HG03565 (cell line): ENCODE results near the gene KPTN.

ENCODE experiments used
- ATAC-seq: cut with Tn5 transposase; IDR thresholded peaks from one replicate; pipeline ENCODE4 v1.9.1; 2021; ENCODE audit warnings: mild to moderate bottlenecking, moderate library complexity; ENCODE audit not compliant: unreplicated experiment

The KPTN gene

GRCh38 chr19:47471381-47471732, 12.7 kb downstream of the KPTN start:
- ATAC-seq = no peak

- no peak for ATAC-seq
Measured at GRCh38 chr19:47470447-47471195, 13.4 kb downstream of the KPTN start.

DNA sequence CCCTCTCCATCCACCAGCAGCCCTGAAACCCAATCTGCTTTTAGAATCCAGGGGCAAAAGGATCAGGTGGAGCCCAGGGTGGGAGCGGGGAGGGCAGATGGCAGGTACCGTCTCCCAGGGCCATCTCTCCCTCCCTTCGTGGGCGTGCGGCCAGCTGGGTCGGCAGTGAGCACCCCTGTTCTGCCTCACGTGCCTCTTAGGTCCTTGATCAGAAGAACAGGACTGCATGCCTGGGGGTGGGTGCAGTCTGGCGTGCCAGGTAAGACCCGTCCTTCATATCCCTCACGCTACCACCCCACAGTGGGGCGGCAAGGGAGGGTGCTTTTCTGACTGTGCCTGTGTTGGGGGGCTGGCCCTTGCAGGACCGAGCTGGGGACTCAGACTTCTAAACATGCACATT, 14.3 kb downstream of the KPTN start:
- ATAC-seq = no peak

DNA sequence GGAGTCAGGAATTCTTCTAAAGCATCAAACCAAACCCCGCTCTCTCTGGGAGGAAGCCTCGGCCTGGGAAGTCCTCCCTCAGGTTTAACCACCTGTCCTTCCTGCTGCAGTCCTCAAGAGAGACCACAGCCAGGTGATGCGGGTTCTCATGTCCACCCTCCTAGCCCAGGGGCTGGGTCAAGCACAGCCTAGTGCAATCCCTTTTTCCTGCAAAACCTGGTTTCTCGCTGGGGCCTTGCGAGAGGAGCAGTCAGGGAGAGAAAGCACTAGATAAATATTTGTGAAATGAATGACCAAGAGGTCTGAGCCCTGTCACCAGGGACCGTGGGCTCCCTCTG, 14.7 kb downstream of the KPTN start:
- ATAC-seq = no peak

DNA sequence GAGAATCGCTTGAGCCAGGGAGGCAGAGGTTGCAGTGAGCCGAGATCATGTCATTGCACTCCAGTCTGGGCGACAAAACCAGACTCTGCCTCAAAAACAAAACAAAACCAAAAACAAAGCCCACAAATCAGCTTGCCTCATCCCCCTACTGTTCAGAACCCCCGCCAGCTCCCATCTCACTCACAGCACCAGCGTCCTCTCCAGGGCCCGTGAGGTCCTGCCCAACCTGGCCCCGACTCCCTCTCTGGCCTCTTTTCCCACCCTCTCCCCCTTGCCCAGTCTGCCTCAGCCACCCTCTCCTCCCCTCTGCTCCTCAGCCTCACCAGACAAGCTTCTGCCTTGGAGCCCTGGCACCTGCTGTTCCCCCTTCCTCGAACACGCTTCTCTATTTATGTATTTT, 16.1 kb downstream of the KPTN start:
- no peak for ATAC-seq

DNA sequence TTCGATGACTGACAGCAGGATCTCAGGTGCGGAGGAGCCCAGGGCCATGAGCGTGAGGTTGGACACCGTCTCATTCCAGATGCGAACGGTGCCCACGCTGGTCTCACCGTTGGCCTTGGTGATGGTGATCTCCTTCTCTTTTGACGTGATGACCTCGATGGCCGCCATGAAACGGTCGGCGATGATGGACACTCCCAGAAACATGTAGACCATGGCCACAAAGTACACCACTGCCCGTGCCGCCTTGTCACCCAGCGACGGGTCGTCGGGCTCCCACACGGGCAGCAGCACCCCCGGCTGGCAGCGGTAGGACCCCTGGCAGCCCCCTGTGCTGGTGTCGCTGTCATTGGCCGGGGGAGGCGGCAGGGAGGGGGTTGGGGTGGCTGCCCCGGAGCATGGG, 18.1 kb downstream of the KPTN start:
- ATAC-seq = no peak

GRCh38 chr19:47464675-47465419, 19.2 kb downstream of the KPTN start:
- no peak for ATAC-seq

DNA sequence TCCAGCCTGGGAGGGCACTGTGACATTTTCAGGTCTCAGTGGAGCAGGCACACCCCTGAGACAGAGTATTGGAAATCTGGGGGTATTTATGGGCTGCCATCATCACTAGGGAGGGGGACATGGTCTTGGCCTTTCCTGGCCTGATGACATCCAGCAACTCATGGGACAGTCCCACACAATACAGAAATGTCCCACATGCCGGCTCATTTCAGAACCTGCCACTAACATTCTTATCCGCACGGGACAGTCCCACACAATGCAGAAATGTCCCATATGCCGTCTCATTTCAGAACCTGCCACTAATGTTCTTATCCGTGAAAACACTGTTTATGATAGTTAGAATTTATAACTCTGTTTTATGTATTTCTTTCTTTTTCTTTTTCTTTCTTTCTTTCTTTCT, 22.1 kb downstream of the KPTN start:
- ATAC-seq = no peak

- no peak for ATAC-seq
Measured at GRCh38 chr19:47459477-47459876, 24.5 kb downstream of the KPTN start.

DNA sequence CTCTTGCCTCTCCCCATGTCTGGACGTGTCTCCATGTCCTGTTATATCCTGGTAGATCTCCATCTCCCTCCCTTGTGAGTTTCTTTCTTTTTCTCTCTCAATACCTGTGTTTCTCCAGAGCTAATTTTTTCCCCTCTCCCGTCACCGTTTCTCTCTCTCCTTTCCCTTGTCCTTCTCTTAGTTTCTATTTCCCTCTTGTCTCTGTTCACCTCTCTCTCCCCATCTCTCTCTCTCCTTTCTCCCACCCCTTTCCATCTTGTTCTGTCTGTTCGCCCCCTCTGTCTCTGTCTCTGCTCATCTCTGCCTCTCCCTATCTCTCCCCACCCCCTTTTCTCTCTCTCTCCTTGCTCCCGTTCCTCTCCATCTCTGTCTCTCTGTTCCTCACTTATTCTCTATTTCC, 25.3 kb downstream of the KPTN start:
- ATAC-seq = no peak

DNA sequence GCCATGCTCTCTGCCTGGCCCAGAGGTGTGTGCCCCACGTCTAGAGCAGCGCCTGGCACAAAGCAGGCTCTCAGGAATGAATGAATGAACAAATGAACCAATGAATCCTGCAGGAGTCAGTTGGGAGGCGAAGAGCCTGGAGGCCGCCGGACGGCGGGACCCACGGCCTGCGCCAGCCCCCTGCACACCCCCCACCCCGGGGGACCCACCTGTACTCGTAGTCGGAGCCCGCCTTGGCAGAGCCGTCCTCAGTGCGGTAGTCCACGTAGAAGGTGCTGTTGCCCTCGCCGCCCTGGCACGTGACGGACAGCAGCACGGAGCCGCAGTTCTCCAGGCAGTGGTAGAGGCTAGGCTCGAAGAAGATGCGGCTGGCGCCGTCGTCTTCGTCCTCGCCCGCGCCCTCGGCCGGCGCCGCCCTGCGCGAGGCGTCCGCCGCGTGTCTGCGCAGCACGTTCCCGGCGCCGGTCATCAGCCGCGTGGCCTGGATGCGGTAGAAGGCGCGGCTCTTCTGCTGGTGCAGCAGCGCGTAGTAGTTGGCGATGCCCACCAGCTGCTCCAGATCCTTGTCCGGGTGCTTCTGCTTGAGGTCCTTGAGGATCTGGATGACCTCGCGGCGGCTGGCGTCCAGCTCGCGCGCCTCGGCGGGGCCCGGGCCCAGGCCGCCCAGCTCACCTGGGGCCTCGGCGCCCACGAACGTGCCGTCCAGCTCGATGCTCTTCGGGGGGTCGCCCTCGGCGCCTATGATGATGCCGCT, 27.1 kb downstream of the KPTN start:
- no peak for ATAC-seq

GRCh38 chr19:47450478-47450877, 33.5 kb downstream of the KPTN start:
- ATAC-seq = no peak

GRCh38 chr19:47448360-47448727, 35.7 kb downstream of the KPTN start:
- no peak for ATAC-seq

DNA sequence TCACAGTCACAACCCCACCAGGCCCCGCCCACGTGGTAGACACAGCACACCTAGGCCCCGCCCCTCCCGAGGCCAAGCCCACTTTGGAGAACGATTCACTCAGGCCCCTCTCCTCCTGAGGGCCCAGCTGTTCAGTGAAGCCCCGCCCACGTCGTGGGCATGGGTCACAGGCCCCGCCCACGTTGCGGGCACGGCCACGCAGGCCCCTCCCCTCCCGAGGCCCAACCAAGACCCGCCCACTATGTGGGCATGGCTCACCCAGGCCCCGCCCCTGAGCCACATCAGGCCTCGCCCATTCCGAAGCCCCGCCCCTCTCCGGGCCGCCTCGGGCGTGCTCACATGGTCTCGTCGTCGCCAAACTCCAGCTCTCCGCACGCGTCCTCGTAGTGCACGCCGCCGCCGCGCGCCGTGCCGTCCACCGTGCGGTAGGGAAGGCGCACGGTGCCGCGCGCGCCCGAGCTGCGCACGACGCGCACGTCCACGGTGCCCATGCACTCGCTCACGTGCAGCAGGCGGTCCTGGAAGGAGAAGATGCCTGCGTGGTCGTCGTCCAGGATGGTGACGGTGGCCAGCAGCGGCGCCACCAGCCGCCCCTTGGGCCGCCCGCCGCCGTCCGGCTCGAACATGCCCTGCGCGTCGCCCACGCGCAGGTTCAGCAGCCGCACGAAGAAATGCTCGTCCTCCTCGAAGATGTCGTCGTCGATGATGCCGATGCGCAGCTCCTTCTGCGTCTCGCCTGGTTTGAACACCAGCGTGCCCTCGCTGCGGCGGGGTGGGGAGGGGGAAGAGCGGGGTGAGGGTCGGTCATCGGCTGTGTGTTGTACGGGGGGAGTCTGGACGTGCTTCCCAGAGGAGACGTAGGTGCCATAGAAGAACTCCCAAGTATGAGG, 36.3 kb downstream of the KPTN start:
- ATAC-seq = no peak

DNA sequence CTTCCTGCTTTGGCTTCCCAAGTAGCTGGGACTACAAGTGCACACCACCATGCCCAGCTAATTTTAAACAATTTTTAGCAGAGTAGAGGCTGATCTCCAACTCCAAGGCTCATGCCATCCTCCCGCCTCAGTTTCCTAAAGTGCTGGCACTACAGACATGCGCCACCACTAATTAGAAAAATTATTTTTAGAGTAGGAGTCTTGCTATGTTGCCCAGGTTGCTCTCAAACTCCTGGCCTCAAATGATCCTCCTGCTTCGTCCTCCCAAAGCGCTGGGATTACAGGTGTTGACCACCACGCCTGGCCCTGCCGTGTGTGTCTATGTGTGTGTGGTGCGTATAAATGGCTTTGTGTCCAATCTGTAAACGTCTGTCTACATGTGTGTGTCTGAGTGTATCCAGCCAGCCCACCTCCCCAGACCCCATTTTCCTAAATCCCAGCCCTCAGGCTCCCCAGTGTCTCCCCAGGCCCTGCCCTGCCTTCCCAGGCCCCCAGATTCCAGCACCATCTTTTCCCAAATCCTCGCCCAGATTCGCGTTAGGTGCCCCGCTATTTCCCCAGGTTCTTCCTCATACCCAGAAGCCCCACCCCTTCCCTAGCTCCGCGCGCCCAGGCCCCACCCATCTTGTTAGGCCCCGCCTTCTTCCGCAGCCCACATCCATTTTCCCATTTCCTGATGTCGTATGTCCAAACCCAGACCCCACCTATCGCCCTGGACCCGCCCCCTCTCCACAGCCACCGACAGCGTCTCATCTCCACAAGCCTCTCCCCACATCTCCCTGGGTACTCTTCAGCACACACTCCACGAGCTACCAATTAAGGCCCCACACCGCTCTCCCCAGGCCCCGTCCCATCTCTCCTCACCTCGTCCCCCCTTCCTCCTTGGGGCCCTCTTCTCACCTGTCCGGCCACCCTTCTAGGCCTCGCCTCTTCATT, 37.2 kb downstream of the KPTN start:
- ATAC-seq = no peak

DNA sequence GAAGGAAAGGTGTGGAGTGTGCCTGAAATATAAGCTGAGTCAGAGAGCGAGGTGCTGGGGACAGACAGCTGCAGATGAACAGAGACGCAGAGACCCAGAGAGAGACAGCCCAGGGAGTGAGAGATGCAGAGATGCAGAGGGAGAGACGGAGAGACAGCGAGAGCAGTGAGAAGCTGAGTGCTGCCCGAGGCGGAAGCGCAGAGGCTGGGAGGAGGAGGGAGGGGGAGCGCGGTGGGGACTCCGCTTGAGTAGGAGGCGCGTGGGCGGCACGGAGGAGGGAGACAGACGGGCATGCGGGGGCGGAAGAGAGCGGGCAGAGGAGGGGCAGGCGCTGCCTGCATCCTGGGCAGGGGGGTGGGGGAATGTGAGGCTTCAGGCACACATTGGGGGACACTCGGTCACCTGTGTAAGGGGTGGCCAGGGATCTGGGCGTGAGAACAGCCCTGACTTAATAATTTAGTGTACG, 38.0 kb downstream of the KPTN start:
- no peak for ATAC-seq

DNA sequence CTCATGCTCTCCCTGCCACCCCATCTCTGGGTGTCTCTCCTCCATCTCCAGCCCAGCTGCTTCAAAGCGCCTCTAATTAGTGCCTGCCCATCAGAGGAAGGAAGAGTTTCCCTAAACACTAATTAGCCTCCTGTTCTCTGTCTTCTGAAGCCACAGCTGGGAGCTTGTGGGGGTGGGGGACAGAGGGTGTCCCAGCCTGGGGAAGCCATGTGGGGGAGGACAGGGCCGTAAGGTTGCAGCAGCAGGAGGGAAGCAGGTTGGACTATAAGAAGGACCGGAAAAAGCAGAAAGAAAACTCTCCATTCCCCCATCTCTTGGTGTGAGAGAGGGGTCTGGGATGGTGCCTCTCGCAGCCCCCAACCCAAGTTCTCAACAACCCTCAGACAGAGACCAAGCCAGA, 38.5 kb downstream of the KPTN start:
- ATAC-seq = no peak

- no peak for ATAC-seq
Measured at GRCh38 chr19:47444388-47444821, 39.6 kb downstream of the KPTN start.

- ATAC-seq = no peak
Measured at GRCh38 chr19:47443331-47443730, 40.7 kb downstream of the KPTN start.

- no peak for ATAC-seq
Measured at GRCh38 chr19:47438793-47439220, 45.2 kb downstream of the KPTN start.
